Measurements from ENCODE around the gene ST6GAL2.

Gene ST6GAL2, protein sequence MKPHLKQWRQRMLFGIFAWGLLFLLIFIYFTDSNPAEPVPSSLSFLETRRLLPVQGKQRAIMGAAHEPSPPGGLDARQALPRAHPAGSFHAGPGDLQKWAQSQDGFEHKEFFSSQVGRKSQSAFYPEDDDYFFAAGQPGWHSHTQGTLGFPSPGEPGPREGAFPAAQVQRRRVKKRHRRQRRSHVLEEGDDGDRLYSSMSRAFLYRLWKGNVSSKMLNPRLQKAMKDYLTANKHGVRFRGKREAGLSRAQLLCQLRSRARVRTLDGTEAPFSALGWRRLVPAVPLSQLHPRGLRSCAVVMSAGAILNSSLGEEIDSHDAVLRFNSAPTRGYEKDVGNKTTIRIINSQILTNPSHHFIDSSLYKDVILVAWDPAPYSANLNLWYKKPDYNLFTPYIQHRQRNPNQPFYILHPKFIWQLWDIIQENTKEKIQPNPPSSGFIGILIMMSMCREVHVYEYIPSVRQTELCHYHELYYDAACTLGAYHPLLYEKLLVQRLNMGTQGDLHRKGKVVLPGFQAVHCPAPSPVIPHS

DNA sequence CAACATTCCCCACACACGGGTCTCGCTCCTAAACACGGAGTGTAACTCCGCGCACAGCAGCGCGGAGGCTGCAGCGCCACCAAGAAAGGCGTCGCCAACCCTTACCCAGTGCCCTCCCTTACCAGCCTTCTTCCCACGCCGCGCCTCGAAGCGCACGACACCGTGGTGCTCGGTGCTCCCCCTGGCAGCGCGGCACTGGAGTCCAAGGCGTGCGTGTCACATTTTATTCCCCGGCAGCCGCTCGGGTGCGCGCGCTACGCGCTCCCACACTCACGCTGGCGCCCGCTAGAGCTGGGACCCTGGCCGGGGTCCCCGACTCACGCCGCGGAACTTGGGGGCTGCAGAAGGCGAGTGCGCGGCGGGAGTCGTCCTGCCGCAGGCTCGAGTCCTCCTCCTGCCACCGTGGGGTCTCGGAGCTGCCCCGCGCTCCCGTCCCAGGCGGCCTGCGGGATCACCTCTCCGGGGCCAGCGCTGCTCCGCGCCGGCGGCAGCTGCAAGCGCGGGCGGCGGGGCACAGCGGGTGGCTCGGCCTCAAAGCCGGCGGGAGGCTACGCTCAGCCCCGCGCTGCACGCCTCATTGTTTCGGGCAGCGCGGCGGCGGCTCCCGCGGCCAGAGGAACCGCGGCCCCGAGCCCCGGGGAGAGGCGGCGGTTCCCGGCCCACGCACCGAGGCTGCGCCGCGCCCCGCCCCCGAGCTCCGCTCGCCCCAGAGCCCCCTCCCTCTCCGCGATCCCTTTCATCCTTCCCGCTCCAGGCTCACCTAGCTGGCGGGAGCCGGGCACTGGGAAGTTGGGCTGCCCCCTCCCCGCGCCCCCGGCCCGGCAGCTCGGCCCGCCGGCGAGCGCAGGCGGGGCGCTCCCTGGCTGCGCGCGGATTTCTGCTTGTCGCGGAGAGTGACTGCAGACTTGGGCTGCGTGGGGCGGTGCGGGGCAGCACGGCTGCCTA is at the start of gene ST6GAL2:
TSS of gene ST6GAL2 (minus strand) at position 197 of the 945 bp plus-strand sequence. CDS start 42,190 bp downstream, outside the sequence.
- no peak for DNase-seq

DNA sequence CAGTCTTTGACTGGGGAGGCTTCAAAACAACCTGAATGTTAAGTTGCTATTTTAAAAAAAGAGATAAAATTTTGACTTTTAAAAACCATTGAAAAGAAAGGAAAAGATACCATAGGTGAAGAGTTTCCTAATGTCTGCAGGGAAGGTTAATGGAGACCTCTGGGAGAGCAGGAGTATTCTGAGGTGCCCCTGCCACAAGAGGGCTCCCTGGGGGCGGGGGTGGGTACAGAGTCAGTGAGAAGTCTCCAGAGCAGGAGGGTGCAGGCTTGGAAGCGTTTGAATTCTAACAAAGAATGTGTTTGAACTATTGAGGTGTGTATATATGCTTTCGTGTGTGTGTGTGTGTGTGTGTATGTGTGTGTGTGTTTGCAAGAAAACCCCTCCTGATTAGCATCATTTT is 46.7 kb upstream of the ST6GAL2 start:
- DNase-seq, result no peak

DNA sequence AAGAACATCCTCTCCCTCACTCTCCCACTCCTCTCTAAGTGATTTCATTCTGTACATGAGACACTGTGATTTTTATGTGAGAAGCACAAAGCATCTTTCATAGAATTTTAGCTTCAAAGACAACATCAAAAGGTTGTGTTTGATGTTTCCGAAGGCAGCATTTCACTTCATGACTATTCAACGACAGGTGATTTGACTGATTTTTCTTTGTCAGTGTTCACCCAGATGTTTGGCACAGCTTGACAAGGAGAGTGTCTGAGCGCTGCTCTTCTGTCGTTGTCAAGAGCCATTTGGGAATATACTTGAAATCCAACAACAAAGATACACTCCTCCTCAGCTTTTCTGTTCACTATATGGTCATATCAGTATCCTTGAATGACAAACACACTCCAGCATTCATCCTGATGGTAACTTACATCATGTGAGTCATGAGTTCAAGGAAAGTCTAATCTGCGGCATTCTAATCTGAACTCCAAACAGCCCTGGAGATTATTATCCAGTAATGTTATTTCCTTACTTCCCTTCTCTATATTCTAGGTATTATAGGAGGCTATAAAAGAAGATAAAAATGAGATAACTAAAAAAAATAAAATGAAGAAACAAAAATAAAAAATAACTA is 45.9 kb upstream of the ST6GAL2 start:
- no peak for DNase-seq

DNA sequence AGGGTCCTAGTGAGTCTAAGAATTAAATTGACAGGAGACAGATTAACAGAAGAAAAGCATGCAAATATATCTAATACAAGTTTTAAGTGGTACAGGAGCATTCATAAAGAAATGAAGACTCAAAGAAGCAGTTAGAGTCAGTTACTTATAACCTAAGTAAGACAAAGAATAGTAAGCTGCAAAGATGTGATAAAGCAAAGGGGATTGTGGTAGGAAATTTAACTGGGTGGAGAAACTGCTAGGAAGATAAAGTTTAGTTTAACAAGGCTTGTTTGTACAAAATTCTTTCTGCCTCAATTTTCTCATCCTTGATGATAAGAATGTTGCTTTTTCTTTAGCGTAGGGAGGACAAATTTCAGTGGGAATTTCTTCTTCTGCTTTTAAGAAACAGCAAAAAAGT is 35.5 kb upstream of the ST6GAL2 start:
- DNase-seq, result no peak

DNA sequence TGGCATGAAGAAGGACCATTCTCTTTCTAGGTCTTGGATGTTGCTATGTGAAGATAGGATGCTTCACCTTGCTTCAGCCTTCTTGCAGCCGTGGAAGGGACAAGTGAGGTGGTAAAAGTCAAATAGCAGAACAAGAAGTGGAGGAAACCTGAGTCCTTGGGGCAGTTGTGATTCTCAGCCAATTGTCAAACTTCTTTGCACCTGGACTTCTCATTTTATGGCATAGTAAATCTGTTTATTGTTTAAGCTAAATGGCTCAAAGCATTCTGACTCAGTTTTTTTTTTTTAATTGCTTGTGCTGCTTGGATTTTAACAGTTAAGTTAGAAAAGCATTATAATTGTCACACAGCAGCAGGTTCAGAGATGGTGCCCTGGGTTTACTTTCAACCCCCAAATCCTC is 33.0 kb upstream of the ST6GAL2 start:
- no peak for DNase-seq

DNA sequence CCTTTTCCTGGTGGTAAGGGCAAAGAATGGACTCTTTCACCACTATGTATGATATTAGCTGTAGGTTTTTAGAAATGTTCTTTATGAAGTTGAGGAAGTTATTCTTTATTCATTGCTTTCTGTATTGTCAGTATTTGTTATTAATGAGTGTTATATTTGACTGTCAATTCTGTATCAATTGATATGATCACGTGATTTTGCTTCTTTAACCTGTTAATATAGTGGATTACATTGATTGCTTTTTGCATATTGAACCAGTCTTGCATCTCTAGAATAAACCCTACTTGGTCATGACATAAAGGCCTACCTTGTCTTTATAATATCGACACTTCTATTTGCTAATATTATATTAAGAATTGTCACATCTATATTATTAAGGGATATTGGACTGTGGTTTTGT is 18.3 kb upstream of the ST6GAL2 start:
- no peak for DNase-seq

DNA sequence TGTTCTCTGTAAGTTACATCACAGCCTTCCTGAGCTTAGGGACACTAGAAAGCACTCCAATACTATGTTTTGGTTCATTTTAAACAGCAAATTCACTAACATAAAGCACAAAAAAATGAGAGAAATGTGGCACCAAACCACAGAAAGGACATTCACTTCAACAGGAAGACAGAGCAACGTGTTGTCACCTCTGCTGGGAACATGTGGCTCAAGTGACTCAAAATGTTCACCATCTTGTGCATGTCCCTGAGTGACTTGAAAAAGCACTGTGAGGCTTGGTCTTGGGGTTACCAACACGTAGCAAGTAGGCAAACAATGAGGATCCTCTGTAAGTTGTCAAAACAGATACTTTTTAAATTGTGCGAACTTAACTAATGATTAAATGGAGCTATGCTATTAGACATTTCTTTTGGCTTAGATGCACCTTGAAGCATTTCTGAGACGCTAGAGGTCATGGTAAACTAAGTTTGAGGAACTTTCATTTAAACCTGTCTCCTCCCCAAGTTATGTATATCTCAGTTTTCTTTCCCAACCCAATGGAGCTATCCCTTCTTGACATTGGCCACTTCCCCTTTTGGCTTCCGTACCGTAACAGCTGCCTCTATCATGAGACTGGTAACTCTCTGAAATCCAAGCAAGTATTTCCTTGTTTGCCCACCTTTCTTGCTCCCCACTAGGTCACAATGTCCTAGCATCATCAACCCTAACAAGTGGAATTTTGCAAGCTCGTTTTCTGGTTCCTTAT is 14.0 kb upstream of the ST6GAL2 start:
- DNase-seq, result no peak

DNA sequence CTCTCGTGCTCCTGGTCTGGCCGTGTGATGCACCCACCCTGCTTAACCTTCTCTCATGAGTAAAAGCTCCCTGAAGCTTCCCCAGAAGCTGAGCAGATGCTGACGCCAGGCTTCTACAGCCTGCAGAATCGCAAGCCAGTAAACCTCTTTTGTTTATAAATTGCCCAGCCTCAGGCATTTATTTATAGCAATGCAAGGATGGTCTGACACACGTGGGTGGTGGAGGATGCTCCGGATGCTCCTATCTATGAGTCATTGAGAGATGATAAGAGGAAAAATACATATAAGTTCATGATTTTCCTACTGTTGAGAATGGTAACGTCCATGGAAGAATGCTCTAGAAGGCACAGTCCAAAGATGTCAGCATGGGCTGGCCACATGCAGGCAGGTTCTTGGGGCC is 8.6 kb upstream of the ST6GAL2 start:
- DNase-seq, result no peak

DNA sequence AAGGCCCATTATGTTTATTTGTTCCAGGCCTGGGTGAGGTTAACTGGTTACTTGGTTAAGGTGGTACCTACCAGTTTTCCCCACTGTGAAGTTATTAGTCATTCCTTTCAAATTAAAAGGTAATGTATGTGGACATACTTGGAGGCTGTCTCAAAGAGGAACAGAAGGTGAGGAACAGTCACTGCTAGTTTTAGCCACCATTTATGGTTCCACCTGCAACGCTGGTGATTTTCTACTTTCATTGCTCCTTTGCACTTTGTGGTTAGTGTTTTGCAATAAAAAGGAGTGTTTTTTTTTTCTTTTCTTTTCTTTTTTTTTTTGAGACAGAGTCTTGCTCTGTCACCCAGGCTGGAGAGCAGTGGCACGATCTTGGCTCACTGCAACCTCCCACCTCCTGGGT is 6.1 kb upstream of the ST6GAL2 start:
- no peak for DNase-seq

DNA sequence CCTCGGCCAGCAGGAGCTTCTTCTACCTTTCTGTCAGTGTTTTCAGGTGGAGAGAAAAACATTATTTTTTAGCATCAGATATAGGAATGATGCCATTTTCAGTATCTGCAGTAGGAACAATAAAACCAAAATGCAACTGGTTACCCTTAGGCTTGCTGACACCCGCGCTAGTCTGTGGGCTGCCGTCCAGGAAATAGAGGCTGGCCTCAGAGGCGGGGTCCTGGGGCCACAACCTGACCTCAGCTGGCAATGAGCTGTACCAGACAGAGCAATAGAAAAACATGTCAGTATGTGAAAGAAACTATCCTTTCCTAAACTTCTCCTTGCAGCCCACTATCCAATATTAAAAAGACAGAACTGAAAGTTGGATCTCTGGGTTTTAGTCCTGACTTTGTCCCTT is 4.6 kb upstream of the ST6GAL2 start:
- DNase-seq, result no peak

DNA sequence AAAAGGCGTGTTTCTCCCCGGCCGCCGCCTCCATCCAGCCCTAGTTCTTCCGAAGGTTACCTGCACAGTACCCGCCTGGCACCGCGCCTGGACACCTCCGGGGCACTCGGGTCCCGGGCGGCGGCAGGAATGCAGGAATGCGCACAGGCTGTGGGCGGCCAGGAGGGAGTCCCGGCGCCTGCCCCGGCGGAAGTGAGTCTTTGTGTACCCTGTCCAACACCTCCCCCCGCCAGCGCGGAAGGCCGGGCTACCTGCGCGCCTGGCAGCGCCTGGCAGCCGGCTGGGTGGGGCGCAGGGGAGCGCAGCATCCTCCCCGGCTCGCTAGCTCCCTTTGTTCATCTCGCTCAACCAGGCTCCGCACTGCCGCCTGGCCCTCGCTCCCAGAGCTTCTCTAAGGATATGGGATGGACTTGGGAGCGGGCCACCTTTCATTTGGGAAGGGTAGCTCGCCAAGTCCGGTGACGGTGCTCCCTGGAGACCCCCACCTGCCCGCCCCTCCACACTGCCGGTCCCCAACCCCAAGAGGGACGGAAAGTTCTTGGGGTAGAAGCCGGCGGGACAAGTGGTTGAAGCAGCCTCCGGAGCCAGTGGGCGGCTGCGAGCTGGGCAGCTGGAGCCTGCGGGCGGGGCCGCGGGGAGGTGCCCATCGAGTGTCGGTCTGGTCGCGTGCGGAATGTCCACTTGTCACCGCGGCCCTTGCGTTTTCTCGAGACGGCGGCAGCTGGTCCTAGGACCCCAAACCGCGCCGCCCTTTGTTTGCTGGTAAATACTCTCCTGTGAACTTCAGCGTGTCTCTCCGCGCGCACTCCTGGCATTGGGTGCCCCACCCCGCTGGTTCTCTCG is 1.2 kb upstream of the ST6GAL2 start:
- no peak for DNase-seq

DNA sequence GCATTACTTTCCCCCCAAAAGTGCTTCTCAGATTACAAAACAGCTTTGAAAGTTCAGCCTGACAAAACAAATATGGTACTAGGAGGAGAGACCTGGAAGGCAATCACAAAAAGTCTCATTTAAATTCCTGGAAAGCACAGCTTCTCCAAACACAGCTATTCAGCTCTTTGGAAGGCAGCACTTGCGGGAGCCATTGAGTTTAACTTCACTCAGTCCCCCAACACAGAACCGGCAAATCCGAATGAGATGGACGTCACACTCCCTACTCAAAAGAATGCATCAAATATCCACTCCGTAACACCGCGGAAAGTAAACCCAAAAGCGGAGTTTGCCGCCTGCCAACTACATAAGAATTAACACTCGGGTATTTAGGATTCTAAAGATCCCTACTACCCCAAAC is 638 bp downstream of the ST6GAL2 start:
- no peak for DNase-seq

DNA sequence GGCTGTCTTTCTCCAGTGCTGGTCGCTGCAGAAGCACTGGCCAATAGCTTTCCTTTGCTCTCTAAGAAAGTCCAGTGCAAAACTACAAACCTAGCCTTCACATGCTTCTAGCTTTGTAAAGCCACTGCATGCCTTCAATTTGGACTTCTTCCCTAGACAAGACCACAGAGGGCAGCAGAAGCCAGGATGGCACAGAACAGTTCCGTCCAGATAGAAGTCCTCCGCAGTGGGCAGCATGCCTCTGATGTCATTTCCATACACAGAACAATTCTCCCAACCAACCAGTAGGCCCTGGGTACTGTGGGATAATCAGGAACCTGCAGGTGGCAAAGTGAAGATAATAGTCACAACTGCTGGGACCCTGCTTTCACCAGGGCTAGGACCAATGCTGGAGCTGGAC is 3.3 kb downstream of the ST6GAL2 start:
- no peak for DNase-seq

DNA sequence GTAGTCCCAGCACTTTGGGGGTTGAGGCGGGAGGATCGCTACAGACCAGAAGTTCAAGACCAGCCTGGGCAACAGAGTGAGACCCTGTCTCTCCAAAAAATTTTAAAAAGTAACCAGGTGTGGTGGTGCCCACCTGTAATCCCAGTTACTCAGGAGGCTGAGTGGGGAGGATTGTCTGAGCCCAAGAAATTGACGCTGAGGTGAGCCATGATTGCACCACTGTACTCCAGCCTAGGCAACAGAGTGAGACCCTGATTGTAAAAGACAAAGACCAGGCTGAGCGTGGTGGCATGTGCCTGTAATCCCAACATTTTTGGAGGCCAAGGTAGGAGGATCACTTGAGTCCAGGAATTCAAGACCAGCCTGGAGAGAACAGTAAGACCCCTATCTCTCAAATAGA is 7.8 kb downstream of the ST6GAL2 start:
- no peak for DNase-seq

DNA sequence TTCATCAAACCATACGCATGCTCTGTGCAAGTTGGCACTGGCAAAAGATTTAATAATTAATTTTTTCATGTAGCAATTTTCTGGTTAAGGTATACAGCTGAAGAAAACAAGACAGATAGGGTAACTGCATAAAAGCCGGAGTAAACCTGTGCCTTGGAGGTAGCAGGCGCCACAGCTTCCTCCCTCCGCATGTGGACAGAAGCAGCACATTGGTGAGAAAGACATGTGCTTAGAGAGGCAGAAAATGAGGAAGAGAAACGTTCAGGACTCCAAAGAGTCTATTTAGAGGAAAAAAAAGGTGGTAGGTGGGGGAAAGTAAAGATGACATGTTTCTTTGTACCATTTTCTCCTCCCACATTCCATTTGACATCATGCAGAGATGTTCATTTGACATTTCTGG is 9.3 kb downstream of the ST6GAL2 start:
- no peak for DNase-seq

DNA sequence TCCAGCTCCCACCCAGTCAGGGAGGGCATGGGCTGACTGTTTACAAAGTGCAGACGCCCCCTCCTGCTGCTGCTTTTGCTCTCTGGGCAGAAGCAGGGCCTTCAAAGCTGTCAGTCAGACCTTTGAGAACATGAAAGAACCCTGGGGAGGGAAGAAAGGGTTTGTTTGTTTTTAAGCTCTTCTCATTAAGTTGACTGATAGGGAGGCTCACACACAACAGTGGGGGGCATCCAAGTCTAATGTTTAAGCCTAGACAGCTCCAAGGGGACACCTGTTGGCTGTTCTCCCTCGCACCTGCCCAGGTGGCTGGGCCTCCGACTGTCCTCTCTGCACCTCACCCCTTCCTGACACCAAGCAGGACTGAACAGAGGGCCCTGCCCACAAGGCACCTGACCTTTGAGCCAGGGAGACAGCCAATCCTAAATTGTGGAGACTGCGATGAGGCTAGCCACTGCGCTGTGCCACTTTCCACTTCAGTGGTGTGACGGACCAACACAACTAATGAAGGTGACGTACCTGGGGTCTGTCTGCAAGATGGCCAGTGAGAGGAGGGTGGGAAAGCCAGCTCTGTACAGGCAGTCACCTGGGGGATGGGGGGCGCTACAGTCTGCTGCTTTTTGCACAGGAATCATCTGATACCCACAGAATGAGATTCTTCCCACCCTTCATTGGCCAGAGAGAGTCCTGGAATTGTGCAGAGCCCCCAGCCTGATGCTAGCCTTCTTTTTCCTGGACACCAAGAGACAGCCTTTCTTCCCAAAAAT is 16.3 kb downstream of the ST6GAL2 start:
- no peak for DNase-seq

DNA sequence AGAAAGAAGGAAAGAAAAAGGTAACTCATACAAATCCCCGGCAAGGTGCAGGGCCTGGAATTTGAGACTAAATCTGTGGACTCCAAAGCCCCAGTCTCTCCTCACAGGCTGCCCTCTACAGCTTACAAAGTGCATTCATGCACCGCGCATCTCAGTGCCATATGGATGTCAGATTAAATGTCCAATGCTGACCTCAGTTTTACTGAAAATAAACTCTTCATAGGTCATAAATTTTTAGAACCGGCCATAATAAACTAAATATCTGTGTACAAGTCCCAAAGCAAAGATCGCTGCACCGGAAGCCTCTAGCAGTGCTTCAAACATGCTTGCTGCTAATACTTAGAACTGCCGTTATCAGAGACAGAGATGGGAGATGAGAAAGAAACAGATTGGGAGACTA is 17.7 kb downstream of the ST6GAL2 start:
- no peak for DNase-seq

DNA sequence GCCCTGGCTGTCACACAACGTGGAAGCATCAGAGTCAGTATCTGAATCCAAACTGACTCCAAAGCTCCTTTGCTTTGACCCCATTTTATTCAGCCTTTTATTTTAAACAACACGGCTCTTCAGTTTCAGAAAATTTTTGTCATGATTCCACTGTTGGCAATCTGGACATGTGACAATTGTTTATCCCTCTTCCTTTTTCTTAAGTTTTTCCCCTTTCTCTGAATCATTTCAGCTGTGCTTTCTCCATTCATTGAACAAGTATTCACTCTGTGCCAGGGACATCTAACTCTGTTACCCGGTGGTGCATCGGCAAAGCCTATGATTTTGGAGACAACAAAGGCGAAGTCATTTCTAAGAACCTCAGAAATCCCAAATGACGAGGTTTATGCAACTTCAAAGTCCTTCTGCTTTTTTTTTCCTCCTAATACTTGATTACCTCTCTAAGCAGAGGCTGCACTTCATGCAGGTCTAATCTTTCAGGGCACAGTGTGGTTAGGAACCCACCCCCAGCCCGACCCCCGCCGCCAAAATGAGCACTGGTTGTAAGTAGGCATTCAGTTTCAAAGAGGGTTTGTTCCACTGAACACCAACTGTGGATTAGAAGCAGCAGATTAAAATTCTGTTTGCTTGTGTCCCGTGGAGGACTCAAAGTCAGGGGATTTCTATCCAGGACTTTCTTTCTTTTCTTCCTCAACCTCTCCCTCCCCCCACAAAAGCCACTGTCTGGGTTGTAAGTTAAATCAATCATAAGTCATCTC is 18.6 kb downstream of the ST6GAL2 start:
- DNase-seq, result no peak

DNA sequence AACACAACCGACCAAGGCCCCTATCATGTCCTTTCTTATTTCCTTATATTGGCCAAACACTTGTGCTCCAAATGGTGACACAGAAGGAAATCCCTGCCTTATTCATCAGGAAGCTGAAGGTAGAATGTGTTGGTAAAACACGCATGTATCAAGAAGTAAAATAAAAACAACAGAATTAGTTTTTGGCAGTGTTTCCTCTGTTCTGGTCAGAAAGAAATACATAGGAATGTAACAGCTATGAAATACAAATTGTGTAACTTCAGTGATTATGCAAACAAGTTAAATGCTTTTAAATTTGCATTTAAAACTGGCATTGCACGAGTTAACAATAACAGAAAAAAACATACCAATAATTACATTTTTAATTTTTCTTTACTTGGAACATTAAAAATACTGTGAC is 19.3 kb downstream of the ST6GAL2 start:
- DNase-seq, result no peak

DNA sequence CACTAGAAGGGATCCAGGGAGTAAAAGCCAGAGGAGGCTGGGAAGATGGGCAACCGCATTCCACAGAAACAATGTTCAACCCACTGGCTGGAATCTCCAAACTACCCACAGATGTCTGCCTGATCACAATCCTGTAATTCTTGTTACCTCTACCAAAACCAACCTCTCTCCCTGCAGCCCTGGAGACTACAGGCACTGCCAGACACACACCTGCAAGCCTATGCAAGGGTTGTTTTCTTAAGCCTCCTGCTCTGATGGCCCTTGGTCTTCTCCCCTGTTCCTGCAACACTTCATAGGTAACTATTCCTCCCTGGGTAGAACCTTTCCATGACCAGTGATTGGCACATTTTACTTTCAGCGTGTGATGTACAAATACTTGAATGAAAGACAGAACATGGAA is 21.9 kb downstream of the ST6GAL2 start:
- DNase-seq, result no peak

Measured in stimulated activated CD4-positive, alpha-beta T cell treated with anti-CD3 and anti-CD28 coated beads, Interleukin-4, amount 100 ng/mL, for 1 hour (primary cell).